BE2C (cell line): ENCODE results near the gene STX3.

Source experiments
- DNase-seq: peaks from one replicate; pipeline ENCODE4 v3.0.0-alpha.2; 2020
- H3K27me3 ChIP-seq: fragments of 250-450 bp; sonication (Bioruptor Pico); 2 replicates; pipeline ENCODE4 v1.5.1; 2020; ENCODE audit warnings: mild to moderate bottlenecking
- H3K36me3 ChIP-seq: fragments of 250-450 bp; sonication (Bioruptor Pico); 2 replicates; pipeline ENCODE4 v1.5.1; 2020; ENCODE audit warnings: mild to moderate bottlenecking
- H3K4me1 ChIP-seq: fragments of 250-450 bp; sonication (Bioruptor Pico); 2 replicates; pipeline ENCODE4 v1.5.1; 2020
- H3K4me3 ChIP-seq: 2 replicates; pipeline ENCODE4 v1.5.1; 2011; ENCODE audit warnings: low read depth, low read length
- H3K9me3 ChIP-seq: fragments of 250-450 bp; sonication (Bioruptor Pico); 2 replicates; pipeline ENCODE4 v1.5.1; 2020
- TF ChIP-seq, protein P1 (sequence below): IDR thresholded peaks from 2 replicates; pipeline ENCODE4 v1.5.1; 2012; ENCODE audit warnings: mild to moderate bottlenecking, low read depth, low read length

The STX3 gene

DNA sequence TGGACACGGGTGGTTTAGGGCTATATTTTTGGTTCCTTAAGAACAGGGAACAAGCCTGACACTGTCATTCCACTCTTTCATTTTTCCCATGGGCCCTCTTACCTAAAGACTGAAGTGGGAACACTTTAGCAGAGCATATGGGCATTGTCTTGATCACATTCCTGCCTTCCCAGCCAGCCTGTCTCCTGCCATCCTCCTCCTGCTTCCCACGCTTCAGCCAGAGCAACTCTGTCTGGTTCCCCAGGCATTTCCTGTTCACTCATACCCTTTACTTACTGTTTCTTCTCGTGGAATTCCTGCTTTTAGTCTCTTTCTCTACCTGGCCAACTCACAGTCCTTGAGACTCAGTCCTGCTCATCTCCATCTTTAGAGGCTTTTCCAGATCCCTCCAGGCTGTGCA lies 32.6 kb downstream of the STX3 start:
- TF ChIP-seq, protein P1, sequence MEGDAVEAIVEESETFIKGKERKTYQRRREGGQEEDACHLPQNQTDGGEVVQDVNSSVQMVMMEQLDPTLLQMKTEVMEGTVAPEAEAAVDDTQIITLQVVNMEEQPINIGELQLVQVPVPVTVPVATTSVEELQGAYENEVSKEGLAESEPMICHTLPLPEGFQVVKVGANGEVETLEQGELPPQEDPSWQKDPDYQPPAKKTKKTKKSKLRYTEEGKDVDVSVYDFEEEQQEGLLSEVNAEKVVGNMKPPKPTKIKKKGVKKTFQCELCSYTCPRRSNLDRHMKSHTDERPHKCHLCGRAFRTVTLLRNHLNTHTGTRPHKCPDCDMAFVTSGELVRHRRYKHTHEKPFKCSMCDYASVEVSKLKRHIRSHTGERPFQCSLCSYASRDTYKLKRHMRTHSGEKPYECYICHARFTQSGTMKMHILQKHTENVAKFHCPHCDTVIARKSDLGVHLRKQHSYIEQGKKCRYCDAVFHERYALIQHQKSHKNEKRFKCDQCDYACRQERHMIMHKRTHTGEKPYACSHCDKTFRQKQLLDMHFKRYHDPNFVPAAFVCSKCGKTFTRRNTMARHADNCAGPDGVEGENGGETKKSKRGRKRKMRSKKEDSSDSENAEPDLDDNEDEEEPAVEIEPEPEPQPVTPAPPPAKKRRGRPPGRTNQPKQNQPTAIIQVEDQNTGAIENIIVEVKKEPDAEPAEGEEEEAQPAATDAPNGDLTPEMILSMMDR: no peak
- no peak for DNase-seq
- no peaks in the 10 kb centered on the region for H3K36me3 ChIP-seq
- no peaks in the 10 kb centered on the region for H3K4me1 ChIP-seq
- no peaks in the 10 kb centered on the region for H3K27me3 ChIP-seq
- H3K9me3 ChIP-seq: no peaks in the 10 kb centered on the region
- H3K4me3 ChIP-seq: no peak overlapping the region

DNA sequence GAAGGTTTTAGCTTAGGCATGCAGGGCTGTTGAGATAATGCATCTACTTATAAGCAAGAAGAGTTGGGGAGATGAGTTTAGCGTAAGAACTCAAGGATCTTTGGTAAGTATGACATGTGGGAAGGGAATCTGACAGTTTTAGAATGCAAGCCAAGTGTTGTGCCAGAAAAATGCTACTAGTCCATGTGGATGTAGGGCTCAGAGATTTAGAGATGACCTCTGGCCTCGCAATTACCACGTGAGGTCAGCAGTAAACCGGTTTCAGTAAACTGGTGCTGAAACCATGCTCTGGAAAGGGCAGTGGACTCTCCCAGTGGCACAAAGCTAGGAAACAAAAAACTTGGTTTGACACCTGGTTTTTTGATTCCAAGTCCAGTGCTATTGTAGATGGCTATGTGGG lies 36.5 kb downstream of the STX3 start:
- H3K36me3 ChIP-seq: no peaks in the 10 kb centered on the region
- no peak for DNase-seq
- no peak overlapping the region for H3K4me3 ChIP-seq
- H3K27me3 ChIP-seq: no peaks in the 10 kb centered on the region
- H3K4me1 ChIP-seq: no peaks in the 10 kb centered on the region
- H3K9me3 ChIP-seq: no peaks in the 10 kb centered on the region
- TF ChIP-seq, protein P1: no peak

DNA sequence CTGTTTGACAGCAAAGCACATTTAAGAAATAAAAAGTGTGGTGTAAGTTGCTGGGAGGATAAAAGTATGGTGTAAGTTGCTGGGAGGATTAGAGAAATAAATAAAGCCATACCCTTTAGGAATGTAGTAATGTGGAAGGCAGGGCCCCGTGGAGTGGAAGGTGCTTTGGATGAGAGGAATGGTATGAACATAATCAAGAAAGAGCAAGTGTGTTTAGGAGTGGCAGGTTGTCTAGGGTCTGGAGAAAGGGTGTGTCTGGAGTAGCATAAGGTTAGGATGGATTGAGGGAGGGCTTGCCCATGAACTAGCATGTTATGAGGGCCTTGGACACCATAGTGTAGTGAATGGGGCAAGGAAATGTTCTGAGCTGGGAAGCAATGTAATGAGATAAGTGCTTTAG lies 37.3 kb downstream of the STX3 start:
- H3K36me3 ChIP-seq: no peaks in the 10 kb centered on the region
- H3K27me3 ChIP-seq: no peaks in the 10 kb centered on the region
- no peaks in the 10 kb centered on the region for H3K4me1 ChIP-seq
- TF ChIP-seq, protein P1: no peak
- no peak for DNase-seq
- H3K9me3 ChIP-seq: no peaks in the 10 kb centered on the region
- H3K4me3 ChIP-seq: no peak overlapping the region

DNA sequence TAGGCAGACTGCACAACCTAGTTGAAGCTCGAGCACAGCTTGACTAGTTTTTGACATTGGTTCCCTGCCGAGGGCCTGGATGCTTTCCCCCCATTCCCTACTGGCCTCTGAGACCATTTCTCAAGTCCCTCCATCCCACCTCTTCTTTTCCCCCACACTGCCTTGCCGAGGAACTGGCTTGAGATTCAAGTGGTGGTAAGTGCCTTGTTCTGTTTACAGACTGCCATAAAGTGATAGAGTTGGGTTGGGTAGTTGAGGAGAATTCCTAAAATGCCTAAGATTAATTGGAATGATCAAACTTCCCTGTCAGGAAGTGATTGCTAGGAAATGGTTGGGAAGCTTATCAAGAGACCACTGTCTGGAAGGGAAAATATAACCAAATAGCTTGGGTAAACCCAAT lies 39.2 kb downstream of the STX3 start:
- Histone ChIP-seq H3K4me1 (no peaks in the 10 kb centered on the region), H3K9me3 (no peaks in the 10 kb centered on the region), H3K4me3 (no peak overlapping the region), H3K27me3 (no peaks in the 10 kb centered on the region), H3K36me3 (no peaks in the 10 kb centered on the region)
- TF ChIP-seq, protein P1: no peak
- DNase-seq: no peak

DNA sequence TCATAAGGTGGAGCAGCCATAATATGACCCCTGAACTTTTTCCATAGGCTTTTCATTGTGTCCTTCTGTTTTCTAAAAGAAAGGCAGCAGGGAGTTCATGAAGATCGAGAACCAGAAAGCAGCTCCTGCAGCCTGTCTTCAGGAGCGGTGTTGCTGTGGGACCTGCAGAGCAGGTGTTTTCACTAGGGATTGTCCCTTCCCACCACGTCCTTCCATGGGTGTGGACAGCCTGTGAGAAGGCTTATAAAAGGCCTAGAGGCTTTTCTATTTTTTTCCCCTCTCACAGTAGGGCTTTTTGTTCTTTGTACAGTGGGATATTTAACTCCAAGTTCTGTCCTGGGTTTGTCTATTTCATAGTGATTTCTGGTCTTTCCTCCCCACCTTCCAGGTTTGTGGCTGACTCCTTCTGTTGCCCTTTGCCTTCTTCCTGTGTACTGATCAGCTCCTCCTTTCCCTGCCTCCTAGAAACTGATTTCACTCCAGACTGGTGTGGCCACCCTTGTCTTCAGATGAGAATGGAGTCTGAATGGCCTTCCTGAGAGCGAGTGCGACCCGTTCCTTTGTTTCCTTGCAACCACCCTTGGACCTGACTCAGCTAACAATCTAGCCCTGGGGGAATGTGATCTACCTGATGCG lies 45.3 kb downstream of the STX3 start:
- Histone ChIP-seq H3K4me1 (no peaks in the 10 kb centered on the region), H3K27me3 (no peaks in the 10 kb centered on the region), H3K9me3 (no peaks in the 10 kb centered on the region), H3K36me3 (no peaks in the 10 kb centered on the region), H3K4me3 (no peak overlapping the region)
- DNase-seq: no peak
- TF ChIP-seq, protein P1: no peak

DNA sequence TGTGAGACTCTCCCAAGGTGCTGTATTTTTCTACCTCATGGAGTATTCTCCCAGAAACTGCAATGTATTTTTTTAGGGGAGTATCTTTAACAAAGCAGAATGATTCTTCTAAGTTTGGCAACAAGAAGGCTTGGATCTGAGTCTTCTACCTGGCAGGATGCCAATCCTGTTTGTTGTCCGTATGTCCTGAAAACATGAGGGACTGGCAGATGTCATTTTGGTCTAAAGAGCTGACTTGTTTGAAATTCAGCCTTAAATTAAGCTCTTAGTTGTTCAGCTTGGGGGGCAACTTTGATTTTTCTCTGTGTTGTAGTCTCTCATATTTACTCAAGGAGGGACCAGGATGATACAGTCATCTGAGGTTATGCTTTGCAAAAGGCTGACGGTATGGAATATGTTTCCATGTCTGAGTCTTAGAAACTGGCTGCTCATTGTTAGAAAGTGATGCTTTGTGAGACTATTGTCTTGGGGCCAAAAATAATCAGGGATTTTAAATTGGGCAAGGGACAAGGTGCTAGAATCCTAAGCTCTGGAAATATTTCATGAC lies 46.1 kb downstream of the STX3 start:
- Histone ChIP-seq H3K36me3 (no peaks in the 10 kb centered on the region), H3K4me3 (no peak overlapping the region), H3K9me3 (no peaks in the 10 kb centered on the region), H3K27me3 (no peaks in the 10 kb centered on the region), H3K4me1 (no peaks in the 10 kb centered on the region)
- TF ChIP-seq, protein P1: no peak
- DNase-seq: no peak
